Peyer's patch (tissue), 4 donors: ENCODE data around the gene LRRC72. TPM values are rescaled to one million over a fixed set of nuclear protein-coding genes. Genes with fewer than 3 reads are reported as not detected.

Source experiments
- DNase-seq, 3 donors: peaks; one replicate each; pipeline ENCODE4 v3.0.0-alpha.2; 2017 to 2019
- H3K27ac ChIP-seq, 4 donors: fragments of 200-600 bp; sonication (generic); one replicate each; pipeline ENCODE4 v1.5.1; 2016 to 2019
- H3K27me3 ChIP-seq, 2 donors: fragments of 200-600 bp; sonication (generic); one replicate each; pipeline ENCODE4 v1.5.1; 2019
- H3K36me3 ChIP-seq, 3 donors: fragments of 200-600 bp; sonication (generic); one replicate each; pipeline ENCODE4 v1.5.1; 2016 to 2019
- H3K4me1 ChIP-seq, 4 donors: fragments of 200-600 bp; sonication (generic); one replicate each; pipeline ENCODE4 v1.5.1; 2016 to 2019
- H3K4me3 ChIP-seq, 4 donors: fragments of 200-600 bp; sonication (generic); 1 replicate in 3 of 4; 2 replicates in 1 of 4; pipeline ENCODE4 v1.5.1; 2016 to 2019; ENCODE audit warnings: mild to moderate bottlenecking in 1 of 4
- H3K9me3 ChIP-seq, 4 donors: fragments of 200-600 bp; sonication (generic); one replicate each; pipeline ENCODE4 v1.5.1; 2016 to 2019; ENCODE audit warnings: mild to moderate bottlenecking in 1 of 4
- POLR2A ChIP-seq, 2 donors: fragments of 450-650 bp; IDR thresholded peaks; one replicate each; pipeline ENCODE4 v1.5.1; 2017; ENCODE audit warnings: antibody characterized with exemption in 2 of 2, mild to moderate bottlenecking in 2 of 2, moderate library complexity in 2 of 2
- total RNA-seq, 4 donors: library from RNA; depleted of rRNA; stranded (reverse); fragments of >200 nt; gene quantifications; one replicate each; pipeline ENCODE4 v1.1.0, GENCODE V29; 2016
- TF ChIP-seq, protein P1 (sequence below), 6 experiments: fragments of 450-650 bp in 4 of 6; fragments of 200-600 bp in 2 of 6; sonication (generic) in 1 of 6; IDR thresholded peaks; one replicate each; pipeline ENCODE4 v1.5.1; 2017 to 2019; ENCODE audit warnings: antibody characterized with exemption in 6 of 6, mild to moderate bottlenecking in 3 of 6, moderate library complexity in 1 of 6

The LRRC72 gene
- total RNA-seq, 4 donors from 2014 or later: not detected

DNA sequence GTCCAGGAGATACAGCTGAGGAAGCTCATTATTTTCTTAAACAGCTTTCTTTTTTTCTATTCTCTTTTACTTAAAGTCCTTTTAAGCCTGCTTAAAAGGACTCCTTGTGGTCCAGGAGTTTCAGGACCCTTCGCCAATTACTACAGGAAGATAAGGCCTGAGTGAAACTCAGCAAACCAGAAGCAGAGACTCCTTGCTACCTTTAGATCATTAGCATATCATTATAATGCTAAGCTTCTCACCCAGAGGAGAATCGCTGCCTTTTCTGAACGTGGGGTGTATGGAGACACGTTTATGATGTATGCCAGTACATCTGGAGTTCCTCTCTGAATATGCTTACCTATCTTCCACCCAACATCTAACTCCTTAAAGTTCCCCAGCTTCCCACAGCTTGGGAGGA lies 71.4 kb downstream of the LRRC72 start:
- no peak for TF ChIP-seq POLR2A (IDR thresholded peaks at IDR 0.05)
- TF ChIP-seq, protein P1, sequence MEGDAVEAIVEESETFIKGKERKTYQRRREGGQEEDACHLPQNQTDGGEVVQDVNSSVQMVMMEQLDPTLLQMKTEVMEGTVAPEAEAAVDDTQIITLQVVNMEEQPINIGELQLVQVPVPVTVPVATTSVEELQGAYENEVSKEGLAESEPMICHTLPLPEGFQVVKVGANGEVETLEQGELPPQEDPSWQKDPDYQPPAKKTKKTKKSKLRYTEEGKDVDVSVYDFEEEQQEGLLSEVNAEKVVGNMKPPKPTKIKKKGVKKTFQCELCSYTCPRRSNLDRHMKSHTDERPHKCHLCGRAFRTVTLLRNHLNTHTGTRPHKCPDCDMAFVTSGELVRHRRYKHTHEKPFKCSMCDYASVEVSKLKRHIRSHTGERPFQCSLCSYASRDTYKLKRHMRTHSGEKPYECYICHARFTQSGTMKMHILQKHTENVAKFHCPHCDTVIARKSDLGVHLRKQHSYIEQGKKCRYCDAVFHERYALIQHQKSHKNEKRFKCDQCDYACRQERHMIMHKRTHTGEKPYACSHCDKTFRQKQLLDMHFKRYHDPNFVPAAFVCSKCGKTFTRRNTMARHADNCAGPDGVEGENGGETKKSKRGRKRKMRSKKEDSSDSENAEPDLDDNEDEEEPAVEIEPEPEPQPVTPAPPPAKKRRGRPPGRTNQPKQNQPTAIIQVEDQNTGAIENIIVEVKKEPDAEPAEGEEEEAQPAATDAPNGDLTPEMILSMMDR (IDR thresholded peaks at IDR 0.05): no peak
- H3K4me3 ChIP-seq: no peak overlapping the region
- no peaks in the 10 kb centered on the region for H3K4me1 ChIP-seq
- peaks cover 0 to 37% (median 0%) of the 10 kb centered on the region in 3 donors for H3K36me3 ChIP-seq
- no peaks in the 10 kb centered on the region for H3K27me3 ChIP-seq
- no peak overlapping the region for H3K27ac ChIP-seq
- no peaks in the 10 kb centered on the region for H3K9me3 ChIP-seq
- no peak for DNase-seq

DNA sequence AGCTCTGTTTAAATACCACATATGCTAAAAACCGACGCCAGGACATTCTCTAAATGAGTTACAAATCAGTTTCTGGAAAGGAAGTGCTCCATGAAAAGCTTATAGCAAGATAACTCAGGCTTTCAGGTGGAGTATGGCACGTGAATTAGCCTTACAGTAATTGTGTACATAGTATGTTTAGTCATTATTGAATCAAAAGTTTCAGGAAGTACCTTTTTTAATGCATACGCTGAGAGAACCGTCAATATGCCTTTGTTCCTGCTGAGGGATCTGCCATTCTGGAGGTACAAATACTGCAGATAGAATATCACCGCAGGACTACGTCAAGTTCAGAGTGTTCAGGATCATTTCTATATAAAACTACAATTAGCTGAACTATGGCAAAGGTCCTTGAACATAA lies 73.2 kb downstream of the LRRC72 start:
- Histone ChIP-seq H3K36me3 (peaks cover 0 to 56% (median 3%) of the 10 kb centered on the region in 3 donors), H3K27ac (peak overlapping the region in 1 of 4 donors; percentile 12), H3K27me3 (no peaks in the 10 kb centered on the region), H3K4me1 (no peaks in the 10 kb centered on the region), H3K4me3 (no peak overlapping the region), H3K9me3 (no peaks in the 10 kb centered on the region)
- TF ChIP-seq POLR2A (IDR thresholded peaks at IDR 0.05): no peak
- TF ChIP-seq, protein P1 (IDR thresholded peaks at IDR 0.05): no peak
- no peak for DNase-seq

GRCh38 chr7:16603633-16604032 lies 77.0 kb downstream of the LRRC72 start:
- Histone ChIP-seq H3K27ac (no peak overlapping the region), H3K9me3 (no peaks in the 10 kb centered on the region), H3K36me3 (peaks cover 0 to 77% (median 3%) of the 10 kb centered on the region in 3 donors), H3K4me1 (no peaks in the 10 kb centered on the region), H3K4me3 (no peak overlapping the region), H3K27me3 (no peaks in the 10 kb centered on the region)
- no peak for DNase-seq
- TF ChIP-seq, protein P1 (IDR thresholded peaks at IDR 0.05): no peak
- TF ChIP-seq POLR2A (IDR thresholded peaks at IDR 0.05): no peak

DNA sequence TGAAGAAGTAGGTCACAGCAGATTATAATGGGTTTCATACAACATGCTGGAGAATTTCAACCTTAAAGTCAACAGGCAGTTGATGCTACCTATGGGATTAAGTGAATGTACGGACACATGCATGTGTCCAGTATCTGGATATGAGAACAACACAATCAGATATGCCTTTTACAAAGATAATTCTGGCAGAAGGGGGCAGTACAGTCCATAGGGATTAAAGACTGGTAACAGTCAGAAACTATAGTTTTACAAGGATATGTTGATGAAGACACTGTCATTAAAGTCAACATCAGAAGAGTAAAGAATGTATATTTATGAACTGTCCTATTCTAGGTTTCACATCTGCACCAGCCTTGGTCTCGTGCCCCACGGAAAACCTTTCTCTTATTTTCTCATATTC lies 77.4 kb downstream of the LRRC72 start:
- Histone ChIP-seq H3K27me3 (no peaks in the 10 kb centered on the region), H3K36me3 (peaks cover 0 to 80% (median 3%) of the 10 kb centered on the region in 3 donors), H3K9me3 (no peaks in the 10 kb centered on the region), H3K4me3 (no peak overlapping the region), H3K27ac (no peak overlapping the region), H3K4me1 (no peaks in the 10 kb centered on the region)
- TF ChIP-seq POLR2A (IDR thresholded peaks at IDR 0.05): no peak
- TF ChIP-seq, protein P1 (IDR thresholded peaks at IDR 0.05): peak in 3 of 6 experiments; percentile 27 to 47 (median 30)
- DNase-seq: no peak

- Histone ChIP-seq H3K9me3 (no peaks in the 10 kb centered on the region), H3K27ac (no peak overlapping the region), H3K4me1 (peaks cover 0 to 9% (median 0%) of the 10 kb centered on the region in 4 donors), H3K4me3 (no peak overlapping the region), H3K36me3 (peaks cover 0 to 59% (median 3%) of the 10 kb centered on the region in 3 donors), H3K27me3 (no peaks in the 10 kb centered on the region)
- DNase-seq: no peak
- TF ChIP-seq, protein P1 (IDR thresholded peaks at IDR 0.05): no peak
- no peak for TF ChIP-seq POLR2A (IDR thresholded peaks at IDR 0.05)
These were observed 80.1 kb downstream of the LRRC72 start for GRCh38 chr7:16606704-16607103.
